ENCODE results near the gene ARHGEF39.
"Not testable (repeated sequence)": the region's sequence is repeated elsewhere in the genome, so short reads cannot be mapped to it uniquely, and the experiment has no call there.

ARHGEF39 gene

GRCh38 chr9:35616681-35617459, 48.1 kb downstream of the ARHGEF39 start:
- no peak for DNase-seq

- no peak for DNase-seq
These were observed 48.9 kb downstream of the ARHGEF39 start for GRCh38 chr9:35615981-35616680.

GRCh38 chr9:35612843-35613242, 52.2 kb downstream of the ARHGEF39 start:
- no peak for DNase-seq

GRCh38 chr9:35612066-35612465, 52.9 kb downstream of the ARHGEF39 start:
- DNase-seq = not testable (repeated sequence)

- no peak for DNase-seq
These were observed 53.7 kb downstream of the ARHGEF39 start for GRCh38 chr9:35611230-35611797.

GRCh38 chr9:35609820-35610163, 55.2 kb downstream of the ARHGEF39 start:
- DNase-seq = no peak
